Aorta (tissue), 5 donors: ENCODE data around the gene ZKSCAN8. TPM values are rescaled to one million over a fixed set of nuclear protein-coding genes. Genes with fewer than 3 reads are reported as not detected.
A peak's percentile ranks its signal among the peaks of the same experiment; 100 is the strongest.

Source experiments
- ATAC-seq: fragments of 200-7000 bp; cut with Tn5 transposase; one replicate; pipeline ENCODE4 v1.9.1; 2022; ENCODE audit warnings: moderate library complexity; ENCODE audit not compliant: low FRiP score
- DNase-seq, 2 donors: peaks; one replicate each; pipeline ENCODE4 v3.0.0-alpha.2; 2020
- H3K27ac ChIP-seq, 2 donors: one replicate each; pipeline ENCODE4 v1.5.1; 2013; ENCODE audit warnings: low read length in 2 of 2, mild to moderate bottlenecking in 2 of 2, moderate library complexity in 2 of 2, control low read depth in 1 of 2, inconsistent platforms in 1 of 2, low read depth in 1 of 2
- H3K27me3 ChIP-seq, 2 donors: one replicate each; pipeline ENCODE4 v1.6.1; 2013; ENCODE audit warnings: control low read depth in 1 of 2, low read length in 1 of 2, mild to moderate bottlenecking in 1 of 2, moderate library complexity in 1 of 2; ENCODE audit not compliant: insufficient read depth in 2 of 2, control insufficient read depth in 1 of 2
- H3K36me3 ChIP-seq, 2 donors: one replicate each; pipeline ENCODE4 v1.6.1; 2013; ENCODE audit warnings: control low read depth in 1 of 2, low read length in 1 of 2, mild to moderate bottlenecking in 1 of 2; ENCODE audit not compliant: insufficient read depth in 2 of 2, control insufficient read depth in 1 of 2
- H3K4me1 ChIP-seq, 2 donors: one replicate each; pipeline ENCODE4 v1.6.1; 2013; ENCODE audit warnings: low read length in 2 of 2, control low read depth in 1 of 2, mild to moderate bottlenecking in 1 of 2, moderate library complexity in 1 of 2; ENCODE audit not compliant: insufficient read depth in 2 of 2, control insufficient read depth in 1 of 2
- H3K4me3 ChIP-seq, 2 donors: one replicate each; pipeline ENCODE4 v1.5.1; 2013; ENCODE audit warnings: low read length in 2 of 2, control low read depth in 1 of 2, mild to moderate bottlenecking in 1 of 2
- H3K9me3 ChIP-seq: one replicate; pipeline ENCODE4 v1.6.1; 2013; ENCODE audit warnings: mild to moderate bottlenecking, low read length; ENCODE audit not compliant: control insufficient read depth
- WGBS, 2 donors: extraction: QIAGEN DNeasy Blood & Tissue Kit; methylation state at CpG; one replicate each; pipeline ENCODE4 v1.1.7; 2013; 5-methylcytosine and 5-hydroxymethylcytosine counted together
- intact Hi-C, 2 donors: fragments of 100-400 bp; cut with DNase I; formaldehyde crosslinking; loops; one replicate each; pipeline versions ENCODE4 v1.14.2 to v1.15.0; 2022
- polyA plus RNA-seq, 2 donors: library from polyadenylated mRNA; stranded (reverse); fragments of 200-250 nt; gene quantifications; one replicate each; pipeline ENCODE4 v1.2.3, GENCODE V29; 2013
- total RNA-seq, 2 donors: library from RNA; stranded (reverse); fragmentation: NEBNext Ultra II Directional; extraction: Animal tissue kit (Norgen Biotek cat#: 25700); gene quantifications; one replicate each; pipeline ENCODE4 v1.2.1, GENCODE V29; 2021
- donor health status: healthy with polysubstance abuse.
- donor health status: Bipolar disorder and iron deficiency.
- donor health status: DM: no; HTN: no; CAD: no.
- donor health status: DM: no; HTN: no; CAD: no.
- donor health status: DM: yes; HTN: yes; CAD: no.

Gene ZKSCAN8
- total and polyA plus RNA-seq, 4 donors: 2.3 to 31.8 (median 16.6) TPM

- DNase-seq: no peak
- Histone ChIP-seq H3K27ac (no peak overlapping the region), H3K36me3 (peaks cover 20 to 24% of the 10 kb centered on the region in 2 donors), H3K4me3 (no peak overlapping the region), H3K9me3 (no peaks in the 10 kb centered on the region), H3K4me1 (no peaks in the 10 kb centered on the region), H3K27me3 (no peaks in the 10 kb centered on the region)
- intact Hi-C loops: no loop called here
- no peak for ATAC-seq
- WGBS, 2 donors: 88 to 92% methylated on average over 2 of the region's 2 CpGs
These were observed 10.8 kb downstream of the ZKSCAN8 start for GRCh38 chr6:28152531-28152930.

- ATAC-seq: no peak
- intact Hi-C loops: no loop called here
- 93 to 96% methylated on average over 1 of the region's 1 CpG for WGBS, 2 donors
- Histone ChIP-seq H3K27me3 (no peaks in the 10 kb centered on the region), H3K9me3 (no peaks in the 10 kb centered on the region), H3K4me3 (no peak overlapping the region), H3K4me1 (no peaks in the 10 kb centered on the region), H3K27ac (no peak overlapping the region), H3K36me3 (peaks cover 18 to 19% of the 10 kb centered on the region in 2 donors)
- DNase-seq: no peak
These were observed 11.9 kb downstream of the ZKSCAN8 start for GRCh38 chr6:28153546-28153945.

GRCh38 chr6:28154357-28154756 is 12.7 kb downstream of the ZKSCAN8 start:
- Histone ChIP-seq H3K4me1 (no peaks in the 10 kb centered on the region), H3K27me3 (no peaks in the 10 kb centered on the region), H3K4me3 (no peak overlapping the region), H3K9me3 (no peaks in the 10 kb centered on the region), H3K36me3 (peaks cover 12 to 15% of the 10 kb centered on the region in 2 donors), H3K27ac (no peak overlapping the region)
- ATAC-seq: no peak
- DNase-seq: no peak
- intact Hi-C loops: no loop called here

- DNase-seq (no peak), ATAC-seq (no peak)
- Histone ChIP-seq H3K4me3 (no peak overlapping the region), H3K9me3 (no peaks in the 10 kb centered on the region), H3K36me3 (peaks cover 8% of the 10 kb centered on the region in 2 donors), H3K4me1 (peaks cover 0 to 3% of the 10 kb centered on the region in 2 donors), H3K27me3 (no peaks in the 10 kb centered on the region), H3K27ac (no peak overlapping the region)
- 95 to 98% methylated on average over 3 of the region's 3 CpGs for WGBS, 2 donors
- intact Hi-C loops: no loop called here
These were observed 16.6 kb downstream of the ZKSCAN8 start for GRCh38 chr6:28158318-28158717.

- intact Hi-C loops: no loop called here
- ATAC-seq (no peak), DNase-seq (no peak)
- Histone ChIP-seq H3K9me3 (no peaks in the 10 kb centered on the region), H3K4me1 (peaks cover 0 to 3% of the 10 kb centered on the region in 2 donors), H3K27ac (no peak overlapping the region), H3K36me3 (peaks cover under 1 to 5% of the 10 kb centered on the region in 2 donors), H3K4me3 (no peak overlapping the region), H3K27me3 (no peaks in the 10 kb centered on the region)
- 93% methylated on average over 4 of the region's 4 CpGs for WGBS, 2 donors
These were observed 17.4 kb downstream of the ZKSCAN8 start for GRCh38 chr6:28159029-28159607.

- Histone ChIP-seq H3K27me3 (no peaks in the 10 kb centered on the region), H3K27ac (no peak overlapping the region), H3K4me1 (peaks cover 0 to 3% of the 10 kb centered on the region in 2 donors), H3K4me3 (no peak overlapping the region), H3K36me3 (no peaks in the 10 kb centered on the region), H3K9me3 (no peaks in the 10 kb centered on the region)
- WGBS, 2 donors: 81 to 84% methylated on average over 2 of the region's 2 CpGs
- ATAC-seq (no peak), DNase-seq (no peak)
- intact Hi-C loops: no loop called here
These were observed 18.6 kb downstream of the ZKSCAN8 start for GRCh38 chr6:28160233-28160632.

- Histone ChIP-seq H3K4me3 (peak overlapping the region; percentile 59 to 74), H3K27ac (no peak overlapping the region), H3K27me3 (no peaks in the 10 kb centered on the region), H3K36me3 (no peaks in the 10 kb centered on the region), H3K9me3 (no peaks in the 10 kb centered on the region), H3K4me1 (peaks cover 0 to 3% of the 10 kb centered on the region in 2 donors)
- intact Hi-C loops: no loop called here
- 6 to 11% methylated on average over 32 of the region's 32 CpGs for WGBS, 2 donors
- peak; percentile 89 for ATAC-seq
- peak; percentile 85 to 91 for DNase-seq
These were observed 19.9 kb downstream of the ZKSCAN8 start for GRCh38 chr6:28161410-28162079.

- H3K9me3 ChIP-seq: no peaks in the 10 kb centered on the region
- DNase-seq (no peak), ATAC-seq (no peak)
- H3K4me3 ChIP-seq: no peak overlapping the region
- H3K4me1 ChIP-seq: peaks cover 0 to 3% of the 10 kb centered on the region in 2 donors
- H3K27me3 ChIP-seq: no peaks in the 10 kb centered on the region
- no peak overlapping the region for H3K27ac ChIP-seq
- intact Hi-C loops: no loop called here
- H3K36me3 ChIP-seq: no peaks in the 10 kb centered on the region
- 74 to 81% methylated on average over 1 of the region's 1 CpG for WGBS, 2 donors
These were observed 23.9 kb downstream of the ZKSCAN8 start for GRCh38 chr6:28165563-28165962.

GRCh38 chr6:28167068-28167467 is 25.4 kb downstream of the ZKSCAN8 start:
- 72 to 75% methylated on average over 4 of the region's 4 CpGs for WGBS, 2 donors

More at GRCh38 chr6:28167068-28167467, 25.4 kb downstream of the ZKSCAN8 start:
- Histone ChIP-seq H3K4me3 (no peak overlapping the region), H3K9me3 (no peaks in the 10 kb centered on the region), H3K4me1 (no peaks in the 10 kb centered on the region), H3K27me3 (no peaks in the 10 kb centered on the region), H3K27ac (no peak overlapping the region), H3K36me3 (no peaks in the 10 kb centered on the region)
- DNase-seq: no peak
- ATAC-seq: no peak
- intact Hi-C loops: no loop called here
